Right lobe of liver (tissue), 4 donors: ENCODE results near the gene ZNF521.

Experiments
- CTCF ChIP-seq, 4 donors: fragments of 200-600 bp in 3 of 4; fragments of 450-650 bp in 1 of 4; IDR thresholded peaks; one replicate each; pipeline versions ENCODE4 v1.5.1 to v1.8.0; 2016 to 2022; ENCODE audit warnings: antibody characterized with exemption in 4 of 4, mild to moderate bottlenecking in 2 of 4
- POLR2A ChIP-seq: fragments of 450-650 bp; IDR thresholded peaks from one replicate; pipeline ENCODE4 v1.6.1; 2017; ENCODE audit warnings: antibody characterized with exemption, mild to moderate bottlenecking
- donor health status: DM: no; HTN: no; CAD: no.
- donor health status: DM: no; HTN: no; CAD: no.
- donor health status: DM: no; HTN: yes; CAD: no.

DNA sequence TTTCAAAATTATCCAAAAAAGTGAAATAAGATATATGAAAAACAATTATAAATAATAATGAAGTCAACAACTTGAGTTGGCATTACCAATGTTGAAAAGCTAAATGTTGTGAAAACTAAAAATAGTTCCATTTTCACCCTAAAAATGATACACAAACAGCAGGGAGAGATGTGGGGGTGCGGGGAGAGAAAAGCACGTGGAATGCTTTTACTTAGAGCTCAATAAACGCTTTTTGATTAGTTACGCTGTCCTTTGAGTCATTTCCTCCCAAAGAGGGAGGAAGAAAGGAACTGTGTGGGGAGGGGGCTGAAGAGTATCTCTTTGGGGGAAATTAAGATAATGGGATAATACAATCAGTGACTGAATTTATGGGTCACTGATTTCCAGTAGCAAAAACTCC is 29.2 kb downstream of the ZNF521 start:
- TF ChIP-seq CTCF (IDR thresholded peaks at IDR 0.05) (no peak), POLR2A (no peak)
